Progenitor cell of endocrine pancreas (in vitro differentiated cells): ENCODE data around the gene MAST2. TPM values are rescaled to one million over a fixed set of nuclear protein-coding genes. Genes with fewer than 3 reads are reported as not detected.
A peak's percentile ranks its signal among the peaks of the same experiment; 100 is the strongest.
"Not testable (repeated sequence)": the region's sequence is repeated elsewhere in the genome, so short reads cannot be mapped to it uniquely, and the experiment has no call there.

Experiments used
- DNase-seq: peaks from one replicate; pipeline ENCODE4 v3.0.0; 2021; ENCODE audit warnings: low spot score; ENCODE audit not compliant: unreplicated experiment
- H3K27ac Mint-ChIP-seq: 2 replicates; pipeline ENCODE4 v1.8.0; 2021; ENCODE audit warnings: mild to moderate bottlenecking, moderate library complexity, mixed read lengths
- H3K27me3 Mint-ChIP-seq: 2 replicates; pipeline ENCODE4 v1.8.0; 2021; ENCODE audit warnings: mixed read lengths
- H3K36me3 Mint-ChIP-seq: 2 replicates; pipeline ENCODE4 v1.8.0; 2022; ENCODE audit warnings: mixed read lengths; ENCODE audit not compliant: insufficient read depth
- H3K4me1 Mint-ChIP-seq: 2 replicates; pipeline ENCODE4 v1.8.0; 2021; ENCODE audit warnings: low read depth, mixed read lengths
- H3K4me3 Mint-ChIP-seq: 2 replicates; pipeline ENCODE4 v1.8.0; 2021; ENCODE audit warnings: low read depth, mild to moderate bottlenecking, moderate library complexity, mixed read lengths
- H3K9me3 Mint-ChIP-seq: 2 replicates; pipeline ENCODE4 v1.8.0; 2021; ENCODE audit warnings: low read depth, mixed read lengths
- total RNA-seq: library from RNA; stranded (reverse); gene quantifications from 2 replicates; pipeline ENCODE4 v1.2.1, GENCODE V29; 2021
- TF ChIP-seq, protein P1 (sequence below): fragments of 200-600 bp; sonication (generic); IDR thresholded peaks from one replicate; pipeline ENCODE4 v1.5.0; 2021; ENCODE audit warnings: antibody characterized with exemption, mild to moderate bottlenecking; ENCODE audit not compliant: unreplicated experiment

Gene MAST2
- total RNA-seq, 1 donor from 2014 or later: 47.8 TPM

DNA sequence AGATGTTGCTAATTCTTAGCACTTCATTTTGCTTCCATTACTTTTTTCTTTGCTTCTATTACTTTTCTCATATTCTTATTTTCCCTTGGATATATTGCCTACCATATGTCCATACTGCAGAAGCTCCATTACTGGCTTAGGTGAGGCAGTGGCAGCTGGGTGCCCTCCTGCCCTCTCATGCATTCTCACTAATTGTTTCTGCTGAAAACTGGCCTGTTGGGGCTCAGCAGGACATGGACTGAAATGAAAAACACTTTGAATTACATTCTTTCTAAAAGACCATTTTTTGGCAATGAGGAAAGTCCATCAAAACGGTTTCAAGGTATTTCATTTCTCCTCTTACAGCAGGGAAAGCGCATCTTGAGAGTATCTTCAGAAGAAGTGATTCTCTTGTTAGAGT, 122.9 kb downstream of the MAST2 start:
- Mint-ChIP-seq H3K36me3 (no peaks in the 10 kb centered on the region), H3K27me3 (peaks cover 11% of the 10 kb centered on the region), H3K9me3 (no peaks in the 10 kb centered on the region), H3K4me3 (no peak overlapping the region), H3K4me1 (peaks cover 19% of the 10 kb centered on the region), H3K27ac (no peak overlapping the region)
- TF ChIP-seq, protein P1, sequence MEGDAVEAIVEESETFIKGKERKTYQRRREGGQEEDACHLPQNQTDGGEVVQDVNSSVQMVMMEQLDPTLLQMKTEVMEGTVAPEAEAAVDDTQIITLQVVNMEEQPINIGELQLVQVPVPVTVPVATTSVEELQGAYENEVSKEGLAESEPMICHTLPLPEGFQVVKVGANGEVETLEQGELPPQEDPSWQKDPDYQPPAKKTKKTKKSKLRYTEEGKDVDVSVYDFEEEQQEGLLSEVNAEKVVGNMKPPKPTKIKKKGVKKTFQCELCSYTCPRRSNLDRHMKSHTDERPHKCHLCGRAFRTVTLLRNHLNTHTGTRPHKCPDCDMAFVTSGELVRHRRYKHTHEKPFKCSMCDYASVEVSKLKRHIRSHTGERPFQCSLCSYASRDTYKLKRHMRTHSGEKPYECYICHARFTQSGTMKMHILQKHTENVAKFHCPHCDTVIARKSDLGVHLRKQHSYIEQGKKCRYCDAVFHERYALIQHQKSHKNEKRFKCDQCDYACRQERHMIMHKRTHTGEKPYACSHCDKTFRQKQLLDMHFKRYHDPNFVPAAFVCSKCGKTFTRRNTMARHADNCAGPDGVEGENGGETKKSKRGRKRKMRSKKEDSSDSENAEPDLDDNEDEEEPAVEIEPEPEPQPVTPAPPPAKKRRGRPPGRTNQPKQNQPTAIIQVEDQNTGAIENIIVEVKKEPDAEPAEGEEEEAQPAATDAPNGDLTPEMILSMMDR: no peak
- no peak for DNase-seq

DNA sequence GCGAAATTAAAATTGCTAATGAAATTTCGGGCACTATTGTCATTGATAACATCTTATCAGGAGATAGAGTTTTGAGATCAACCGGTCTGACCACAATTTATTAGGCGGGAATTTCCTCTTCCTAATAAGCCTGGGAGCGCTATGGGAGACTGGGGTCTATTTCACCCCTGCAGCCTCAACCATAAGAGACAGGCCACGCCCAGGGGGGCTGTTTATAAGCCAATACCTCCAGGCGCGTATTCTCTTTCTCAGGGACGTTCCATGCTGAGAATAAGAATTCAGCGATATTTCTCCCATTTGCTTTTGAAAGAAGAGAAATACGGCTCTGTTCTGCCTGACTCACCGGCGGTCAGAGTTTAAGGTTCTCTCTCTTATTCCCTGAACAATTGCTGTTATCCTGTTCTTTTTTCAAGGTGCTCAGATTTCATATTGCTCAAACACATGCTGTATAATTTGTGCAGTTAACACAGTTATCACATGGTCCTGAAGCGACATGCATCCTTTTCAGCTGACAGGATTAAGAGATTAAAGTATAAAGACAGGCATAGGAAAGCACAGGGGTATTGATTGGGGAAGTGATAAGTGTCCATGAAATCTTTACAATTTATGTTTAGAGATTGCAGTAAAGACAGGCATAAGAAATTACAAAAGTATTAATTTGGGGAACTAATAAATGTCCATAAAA, 124.0 kb downstream of the MAST2 start:
- Mint-ChIP-seq H3K27me3 (peaks cover 11% of the 10 kb centered on the region), H3K4me1 (peaks cover 19% of the 10 kb centered on the region)
- not testable (repeated sequence) for H3K4me3 Mint-ChIP-seq, H3K9me3 Mint-ChIP-seq, DNase-seq, H3K27ac Mint-ChIP-seq, H3K36me3 Mint-ChIP-seq

DNA sequence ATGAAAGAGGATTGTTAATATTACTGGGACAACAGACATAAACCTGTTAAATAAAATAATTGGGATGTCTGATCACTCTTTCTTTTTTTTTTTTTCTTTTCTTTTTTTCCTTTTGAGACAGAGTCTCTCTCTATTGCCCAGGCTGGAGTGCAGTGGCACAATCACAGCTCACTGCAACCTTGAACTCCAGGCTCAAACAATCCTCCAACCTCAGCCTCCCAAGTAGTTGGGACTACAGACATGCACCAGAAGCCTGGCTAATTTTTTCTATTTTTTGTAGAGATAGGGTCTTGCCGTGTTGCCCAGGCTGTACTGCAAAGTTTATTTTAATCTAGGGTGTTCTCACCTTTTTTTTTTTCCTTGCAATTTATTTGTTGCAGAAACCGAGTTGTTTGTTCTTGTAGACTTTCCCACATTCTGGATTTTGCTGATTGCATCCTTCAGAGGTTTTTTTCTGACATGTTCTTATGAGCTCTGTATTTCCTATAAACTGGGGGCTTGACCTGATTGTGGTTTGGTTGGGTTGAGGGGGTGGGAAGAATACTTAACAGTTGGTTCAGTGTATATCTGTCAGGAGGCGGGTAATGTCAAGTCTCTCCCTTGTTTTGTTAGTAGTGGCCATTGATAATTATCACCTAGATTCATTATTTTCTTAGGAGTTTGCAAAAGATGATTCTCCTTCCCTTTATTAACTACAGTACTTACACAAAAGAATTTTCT, 125.2 kb downstream of the MAST2 start:
- no peaks in the 10 kb centered on the region for H3K36me3 Mint-ChIP-seq
- TF ChIP-seq, protein P1: no peak
- peaks cover 19% of the 10 kb centered on the region for H3K4me1 Mint-ChIP-seq
- H3K27me3 Mint-ChIP-seq: peaks cover 11% of the 10 kb centered on the region
- DNase-seq: no peak
- no peaks in the 10 kb centered on the region for H3K9me3 Mint-ChIP-seq
- no peak overlapping the region for H3K4me3 Mint-ChIP-seq
- H3K27ac Mint-ChIP-seq: no peak overlapping the region

DNA sequence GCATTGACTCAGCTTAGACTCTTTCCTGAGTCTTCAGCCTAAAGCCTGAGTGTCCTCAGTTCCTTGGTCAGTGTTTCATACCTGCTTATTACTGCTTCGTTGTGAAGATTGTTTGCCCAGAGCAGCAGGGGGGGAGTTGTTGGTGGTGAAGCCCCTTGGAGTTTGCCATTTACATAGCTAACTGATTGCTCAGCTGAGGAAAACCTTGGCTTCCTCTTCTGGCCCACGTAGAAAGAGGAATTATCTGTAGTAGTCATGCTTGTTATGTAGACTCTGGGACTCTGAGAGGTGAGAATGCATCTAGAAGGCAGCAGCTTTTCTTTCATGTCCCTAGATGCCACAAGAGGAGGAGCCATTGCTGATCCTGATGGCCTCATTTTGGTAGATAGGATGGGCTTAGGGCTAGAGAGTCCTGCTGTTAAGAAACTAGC, 125.9 kb downstream of the MAST2 start:
- Mint-ChIP-seq H3K4me3 (no peak overlapping the region), H3K27ac (peak overlapping the region; percentile 45)

DNA sequence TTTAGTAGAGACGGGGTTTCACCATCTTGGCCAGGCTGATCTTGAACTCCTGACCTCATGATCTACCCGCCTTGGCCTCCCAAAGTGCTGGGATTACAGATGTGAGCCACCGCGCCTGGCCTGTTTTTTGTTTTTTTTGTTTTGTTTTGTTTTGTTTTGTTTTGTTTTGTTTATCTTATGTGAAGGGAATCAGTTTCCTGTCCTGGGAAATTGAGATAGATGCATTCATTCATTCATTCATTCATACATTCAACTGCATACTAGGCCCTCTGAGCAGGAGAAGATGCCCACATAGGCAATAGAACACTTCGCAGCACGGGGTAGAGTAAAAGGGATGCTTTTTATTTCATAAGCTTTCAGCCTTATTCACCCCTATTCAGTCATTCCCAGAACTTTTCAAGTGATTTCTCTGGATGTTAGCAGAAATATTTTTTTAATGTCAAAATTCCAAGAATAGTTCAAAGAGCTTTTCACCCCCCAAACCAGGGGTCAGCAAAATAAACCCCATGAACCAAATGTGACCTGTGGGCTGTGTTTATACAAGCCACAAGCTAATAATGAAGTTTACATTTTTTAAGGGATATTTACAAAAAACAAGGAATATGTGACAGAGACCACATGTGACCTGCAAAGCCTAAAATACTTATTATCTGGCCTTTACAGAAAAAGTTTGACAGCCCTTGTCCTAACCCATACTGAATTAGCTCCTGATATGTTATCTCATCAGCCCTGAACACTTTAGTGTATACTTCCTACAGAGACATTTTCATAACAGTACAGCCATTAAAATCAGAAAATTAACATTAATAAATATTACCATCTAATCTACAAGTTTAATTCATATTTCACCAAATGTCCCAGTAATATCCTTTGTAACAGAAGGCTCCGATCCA, 127.1 kb downstream of the MAST2 start:
- no peak overlapping the region for H3K4me3 Mint-ChIP-seq
- no peak overlapping the region for H3K27ac Mint-ChIP-seq
- DNase-seq: no peak
- H3K36me3 Mint-ChIP-seq: peaks cover 4% of the 10 kb centered on the region
- H3K4me1 Mint-ChIP-seq: peaks cover 17% of the 10 kb centered on the region
- H3K27me3 Mint-ChIP-seq: peaks cover 11% of the 10 kb centered on the region
- peaks cover 3% of the 10 kb centered on the region for H3K9me3 Mint-ChIP-seq
- TF ChIP-seq, protein P1: no peak

More for the DNA sequence above, 125.9 kb downstream of the MAST2 start:
- H3K4me1 Mint-ChIP-seq: peaks cover 19% of the 10 kb centered on the region
- no peaks in the 10 kb centered on the region for H3K36me3 Mint-ChIP-seq
- H3K27me3 Mint-ChIP-seq: peaks cover 11% of the 10 kb centered on the region
- TF ChIP-seq, protein P1: no peak
- no peaks in the 10 kb centered on the region for H3K9me3 Mint-ChIP-seq
- DNase-seq: no peak

DNA sequence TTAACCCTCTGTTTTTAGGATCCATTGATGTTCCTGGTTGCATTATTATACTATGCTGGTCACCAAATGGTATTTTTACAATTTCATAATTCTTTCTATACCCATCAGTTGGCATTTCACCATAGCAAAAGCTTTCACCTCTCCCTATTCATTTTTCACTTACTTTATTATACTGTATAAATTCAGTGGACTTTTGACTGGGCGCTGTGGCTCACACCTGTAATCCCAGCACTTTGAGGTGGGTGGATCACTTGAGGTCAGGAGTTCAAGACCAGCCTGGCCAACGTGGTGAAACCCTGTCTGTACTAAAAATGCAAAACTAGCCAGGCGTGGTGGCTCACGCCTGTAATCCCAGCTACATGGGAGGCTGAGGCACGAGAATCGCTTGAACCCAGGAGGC, 128.8 kb downstream of the MAST2 start:
- H3K9me3 Mint-ChIP-seq, H3K4me1 Mint-ChIP-seq, H3K4me3 Mint-ChIP-seq, H3K27ac Mint-ChIP-seq, H3K36me3 Mint-ChIP-seq, DNase-seq, H3K27me3 Mint-ChIP-seq: not testable (repeated sequence)
